Measurements from ENCODE around the gene ADI1.

Gene ADI1

DNA sequence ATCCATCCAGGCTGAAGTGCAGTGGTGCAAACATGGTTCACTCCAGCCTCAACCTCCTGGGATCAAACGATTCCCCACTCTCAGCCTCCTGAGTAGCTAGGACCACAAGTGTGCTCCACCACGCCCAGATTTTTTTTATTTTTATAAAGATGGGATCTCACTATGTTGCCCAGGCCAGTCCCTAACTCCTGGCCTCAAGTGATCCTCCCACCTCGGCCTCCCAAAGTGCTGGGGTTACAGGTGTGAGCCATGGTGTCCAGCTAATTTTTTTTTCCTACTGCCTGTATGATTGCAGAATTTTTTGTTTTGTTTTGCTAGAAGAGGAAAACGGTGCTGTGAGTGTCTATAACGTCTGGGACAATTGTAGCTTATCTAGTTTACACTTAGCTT is 38.3 kb downstream of the ADI1 start:
- no peak for DNase-seq (ENCODE audit: low read depth, low spot score)

GRCh38 chr2:3480352-3481010 is 38.9 kb downstream of the ADI1 start:
- DNase-seq (ENCODE audit: low read depth, low spot score): no peak

DNA sequence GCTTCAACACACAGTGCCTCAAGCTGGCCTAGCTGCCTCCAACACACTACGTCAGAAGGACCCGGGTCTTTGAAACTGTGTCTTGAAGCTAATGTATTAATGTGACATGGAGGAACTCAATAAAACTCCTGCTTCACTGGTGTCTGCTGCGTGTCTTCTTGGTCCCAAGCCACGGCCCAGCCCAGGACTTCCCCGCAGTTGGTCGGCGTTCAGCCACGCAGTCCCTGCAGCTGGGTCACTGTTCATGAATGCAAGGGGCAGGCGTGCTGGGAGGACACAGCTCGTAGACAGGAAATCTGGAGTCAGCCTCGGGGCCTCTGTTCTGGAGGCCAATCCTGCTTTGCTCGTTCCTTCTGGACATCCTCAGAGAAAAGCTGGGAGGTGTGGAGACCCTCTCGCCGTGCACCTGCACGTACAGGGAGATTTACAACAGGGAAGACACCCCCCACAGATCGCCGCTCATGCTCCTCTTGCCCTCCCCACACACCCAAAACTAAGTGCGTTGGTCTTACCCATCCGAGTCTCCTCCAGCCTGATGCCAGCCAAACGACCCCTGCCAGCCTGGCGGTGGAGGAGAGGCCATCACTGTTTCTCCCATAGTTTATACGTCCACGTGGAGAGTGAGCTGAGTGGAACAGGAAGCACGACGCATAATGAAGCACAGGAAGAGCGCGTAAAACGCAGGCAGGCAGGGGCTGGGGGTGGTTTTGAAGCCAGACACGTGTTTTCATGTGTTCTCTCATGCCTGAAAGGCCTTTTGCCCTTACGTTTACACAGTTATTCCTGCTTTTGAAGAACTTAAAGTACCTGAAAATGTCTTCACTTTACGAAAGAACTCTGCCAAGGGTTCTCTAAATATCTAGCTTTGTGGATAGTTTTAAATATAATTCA is 39.7 kb downstream of the ADI1 start:
- no peak for DNase-seq (ENCODE audit: low read depth, low spot score)

DNA sequence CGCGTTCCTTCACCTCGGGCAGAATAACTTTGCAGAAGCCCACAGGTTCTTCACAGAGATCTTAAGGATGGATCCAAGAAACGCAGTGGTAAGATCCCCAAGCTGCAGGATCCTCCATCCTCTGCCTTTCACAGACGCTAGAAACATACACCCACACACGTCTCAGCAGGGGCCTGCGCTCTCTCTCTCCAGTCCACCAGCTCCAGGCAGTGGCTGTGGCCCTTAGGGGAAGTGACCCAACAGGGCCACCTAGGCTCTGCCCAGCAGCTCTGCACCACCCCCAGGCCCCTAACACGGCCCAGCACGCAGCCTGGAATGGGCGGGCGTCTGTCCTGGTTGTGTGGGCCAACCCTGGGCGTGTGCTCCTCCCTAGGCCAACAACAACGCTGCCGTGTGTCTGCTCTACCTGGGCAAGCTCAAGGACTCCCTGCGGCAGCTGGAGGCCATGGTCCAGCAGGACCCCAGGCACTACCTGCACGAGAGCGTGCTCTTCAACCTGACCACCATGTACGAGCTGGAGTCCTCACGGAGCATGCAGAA is 40.4 kb downstream of the ADI1 start:
- no peak for DNase-seq (ENCODE audit: low read depth, low spot score)

DNA sequence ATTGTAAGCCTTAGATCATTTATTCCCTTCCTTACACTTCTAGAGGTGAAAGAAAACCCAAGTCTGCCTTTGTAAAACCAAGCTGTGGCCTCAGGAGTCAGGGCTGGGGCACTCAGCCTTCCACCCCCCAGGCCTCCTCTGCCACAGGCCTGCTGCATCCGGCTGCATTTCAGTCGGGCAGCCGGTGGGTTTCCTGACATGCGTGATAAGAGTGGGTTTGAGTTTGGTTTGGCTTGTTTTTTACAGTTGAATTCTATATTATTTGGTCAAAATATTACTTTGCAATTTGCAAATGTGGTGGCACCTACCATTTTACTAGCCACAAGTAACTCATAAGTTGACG is 42.4 kb downstream of the ADI1 start:
- no peak for DNase-seq (ENCODE audit: low read depth, low spot score)

GRCh38 chr2:3476321-3476984 is 42.9 kb downstream of the ADI1 start:
- no peak for DNase-seq (ENCODE audit: low read depth, low spot score)

DNA sequence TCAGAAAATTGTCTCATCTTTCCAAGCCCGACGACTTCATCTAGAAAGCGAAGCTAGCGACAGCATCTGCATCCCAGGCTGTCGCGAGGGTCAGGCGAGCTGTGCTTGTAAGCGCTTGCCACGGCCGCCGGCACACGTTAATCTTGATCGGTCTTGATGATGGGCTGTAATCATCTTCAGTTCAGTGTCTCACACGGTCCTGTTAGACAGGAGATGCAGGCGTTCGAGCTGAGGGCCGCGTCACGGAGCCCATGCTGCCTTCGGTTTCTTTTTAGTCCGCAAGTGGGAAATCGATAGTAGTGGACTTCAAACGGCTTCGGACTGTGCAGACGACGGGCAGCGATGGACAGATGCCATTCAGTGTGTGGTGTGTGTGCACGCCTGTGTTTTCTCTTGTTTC is 43.6 kb downstream of the ADI1 start:
- no peak for DNase-seq (ENCODE audit: low read depth, low spot score)

GRCh38 chr2:3472966-3473365 is 46.4 kb downstream of the ADI1 start:
- DNase-seq (ENCODE audit: low read depth, low spot score): no peak

DNA sequence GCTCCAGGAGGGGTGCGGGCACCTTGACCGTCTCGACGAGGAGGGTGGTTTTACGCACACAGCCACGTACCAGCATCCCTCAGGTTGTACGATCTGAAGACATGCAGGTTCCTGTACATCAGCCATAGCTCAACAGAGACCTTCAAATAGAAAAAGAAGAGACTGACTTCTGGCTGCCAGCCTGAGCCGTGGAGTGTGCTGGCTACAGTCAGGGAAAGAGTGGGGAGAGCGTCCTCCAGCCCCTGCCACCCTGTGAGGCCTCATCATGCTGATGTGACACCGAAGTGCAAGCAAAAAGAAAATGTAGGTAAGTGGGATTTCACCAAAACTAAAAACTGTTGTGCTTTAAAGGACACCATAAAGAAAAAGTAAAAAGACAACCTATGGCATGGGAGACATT is 47.0 kb downstream of the ADI1 start:
- no peak for DNase-seq (ENCODE audit: low read depth, low spot score)

DNA sequence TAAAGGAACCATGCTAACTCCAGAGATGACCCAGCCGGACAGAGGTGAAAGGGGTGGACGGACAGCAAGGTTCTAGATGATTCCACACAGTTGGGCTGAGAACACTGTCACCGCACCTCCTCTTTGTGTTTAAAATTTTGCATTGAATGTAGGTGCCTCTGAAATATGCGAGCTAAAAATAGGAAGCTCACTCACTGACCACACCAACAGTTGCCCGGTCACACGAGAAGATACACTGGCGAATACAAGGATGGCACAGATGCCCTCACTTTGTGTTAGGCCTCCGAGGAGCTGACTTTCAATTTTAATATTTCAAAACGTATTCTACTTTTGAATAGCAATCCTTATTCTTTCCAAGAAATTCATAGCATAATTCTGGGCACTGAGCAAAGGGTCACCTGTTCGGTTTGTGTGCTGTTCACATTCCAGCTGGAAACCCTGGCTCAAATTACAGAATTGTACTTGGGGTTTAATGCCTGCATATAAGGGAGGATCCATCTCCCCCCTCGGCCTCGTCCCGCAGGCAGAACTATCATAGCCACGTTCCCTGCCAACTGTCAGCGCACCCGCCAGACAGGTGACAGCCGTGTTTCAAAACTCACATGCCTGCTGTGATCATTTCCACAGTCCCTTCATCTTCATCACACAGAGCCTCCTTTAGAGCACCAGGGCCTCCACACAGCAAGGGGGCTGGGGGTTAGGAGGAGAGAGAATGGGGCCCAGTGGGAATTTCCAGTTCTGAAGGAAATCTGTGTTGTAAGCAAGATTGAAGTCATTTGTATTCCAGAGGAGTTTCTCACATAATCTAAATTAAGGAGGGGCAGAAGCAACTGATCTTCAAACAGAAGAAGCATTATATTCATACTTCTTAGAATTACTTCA is 48.2 kb downstream of the ADI1 start:
- no peak for DNase-seq (ENCODE audit: low read depth, low spot score)

DNA sequence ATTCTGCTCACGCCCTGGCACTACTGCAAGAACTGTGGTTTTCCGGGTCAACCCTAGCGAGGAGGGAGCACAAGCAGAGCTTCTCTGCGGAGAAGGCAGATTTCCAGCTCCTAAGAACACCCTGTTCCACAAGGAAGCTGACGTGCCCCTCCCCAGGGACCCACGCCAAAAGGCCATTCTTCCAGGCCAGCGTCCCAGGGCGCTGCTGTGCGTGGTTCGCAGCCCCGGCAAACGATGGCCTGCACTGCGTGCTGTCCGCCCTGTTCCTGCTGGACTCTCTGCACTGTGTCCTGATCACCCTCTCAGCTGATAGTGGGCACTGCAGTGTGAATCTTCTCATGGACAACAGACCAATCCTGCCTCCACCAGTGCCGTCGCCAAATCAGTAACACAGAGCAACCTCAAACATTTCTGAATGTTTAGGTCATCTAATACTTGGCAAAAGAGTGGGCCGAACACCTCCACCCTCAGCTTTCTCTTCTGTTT is 49.1 kb downstream of the ADI1 start:
- no peak for DNase-seq (ENCODE audit: low read depth, low spot score)

DNA sequence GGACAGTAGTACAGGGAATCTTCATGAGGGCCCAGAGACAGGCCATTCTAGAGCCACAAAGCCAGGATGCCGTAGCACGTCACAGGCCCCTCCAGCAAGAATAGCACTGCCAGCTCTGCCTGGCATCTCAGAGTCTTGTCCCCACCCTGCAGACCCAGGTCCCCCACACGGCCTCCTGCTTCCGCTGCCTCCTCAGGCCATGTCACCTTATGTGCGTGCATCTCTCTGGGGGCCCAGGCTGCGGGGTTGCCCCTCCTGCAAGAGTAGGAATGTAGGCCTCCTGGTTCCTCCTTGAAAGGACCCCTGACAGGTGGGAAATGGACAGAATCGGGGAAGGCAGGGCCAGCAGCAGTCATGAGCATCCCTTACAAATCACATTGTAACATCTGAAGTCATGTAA is 49.8 kb downstream of the ADI1 start:
- no peak for DNase-seq (ENCODE audit: low read depth, low spot score)

- no peak for DNase-seq (ENCODE audit: low read depth, low spot score)
These were observed 50.9 kb downstream of the ADI1 start for GRCh38 chr2:3468296-3468988.

DNA sequence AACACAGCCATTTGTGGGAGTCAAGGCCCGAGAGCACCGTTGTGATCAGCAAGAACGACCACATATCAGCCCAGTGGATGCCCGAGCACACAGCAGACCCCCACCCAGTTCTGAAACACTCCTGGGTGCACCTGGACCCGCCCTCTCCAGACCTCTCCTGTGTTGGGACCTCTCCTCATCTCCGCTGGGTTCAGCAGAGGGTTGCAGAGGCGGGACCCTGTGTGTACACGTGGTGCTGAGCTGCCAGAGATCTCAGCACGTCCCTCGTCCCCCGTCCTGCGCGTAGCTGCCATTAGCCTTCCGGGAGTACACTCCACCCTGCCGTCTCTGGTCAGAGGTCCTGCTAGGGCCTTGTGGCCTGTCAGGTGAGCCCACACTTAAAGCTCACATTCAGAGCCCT is 51.7 kb downstream of the ADI1 start:
- no peak for DNase-seq (ENCODE audit: low read depth, low spot score)

- no peak for DNase-seq (ENCODE audit: low read depth, low spot score)
These were observed 52.4 kb downstream of the ADI1 start for GRCh38 chr2:3466966-3467365.

- no peak for DNase-seq (ENCODE audit: low read depth, low spot score)
These were observed 52.9 kb downstream of the ADI1 start for GRCh38 chr2:3466482-3466863.

DNA sequence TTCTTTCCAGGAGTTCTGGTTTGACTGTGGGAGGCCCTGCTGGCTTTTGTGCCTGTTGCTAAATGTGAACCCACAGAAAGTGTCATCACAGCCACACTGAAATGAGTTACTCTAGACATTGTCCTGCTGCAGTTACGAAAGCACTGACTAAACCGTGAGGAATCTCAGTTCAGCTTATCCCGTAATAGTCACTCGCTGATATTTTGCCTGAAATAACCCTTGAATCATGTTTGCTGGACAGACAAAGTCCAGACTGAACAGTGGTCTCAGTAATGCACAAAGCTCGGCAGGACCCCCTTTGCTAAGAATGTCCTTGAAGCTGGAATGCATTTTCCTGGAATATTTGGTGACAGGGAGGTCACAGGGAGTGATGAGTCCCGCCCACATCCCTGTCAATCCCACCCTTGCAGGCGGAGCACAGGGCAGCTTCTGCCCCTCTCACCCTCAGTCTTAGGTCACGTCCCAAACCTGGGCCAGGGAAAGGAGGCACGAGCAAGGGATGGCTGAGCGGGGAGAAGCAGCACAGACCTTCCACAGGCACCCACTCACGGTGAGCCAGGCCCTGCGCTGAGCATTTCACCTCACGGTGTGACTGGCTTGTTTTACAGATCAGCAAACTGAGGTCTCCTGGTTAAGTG is 53.4 kb downstream of the ADI1 start:
- no peak for DNase-seq (ENCODE audit: low read depth, low spot score)

- no peak for DNase-seq (ENCODE audit: low read depth, low spot score)
These were observed 54.0 kb downstream of the ADI1 start for GRCh38 chr2:3465328-3465727.

DNA sequence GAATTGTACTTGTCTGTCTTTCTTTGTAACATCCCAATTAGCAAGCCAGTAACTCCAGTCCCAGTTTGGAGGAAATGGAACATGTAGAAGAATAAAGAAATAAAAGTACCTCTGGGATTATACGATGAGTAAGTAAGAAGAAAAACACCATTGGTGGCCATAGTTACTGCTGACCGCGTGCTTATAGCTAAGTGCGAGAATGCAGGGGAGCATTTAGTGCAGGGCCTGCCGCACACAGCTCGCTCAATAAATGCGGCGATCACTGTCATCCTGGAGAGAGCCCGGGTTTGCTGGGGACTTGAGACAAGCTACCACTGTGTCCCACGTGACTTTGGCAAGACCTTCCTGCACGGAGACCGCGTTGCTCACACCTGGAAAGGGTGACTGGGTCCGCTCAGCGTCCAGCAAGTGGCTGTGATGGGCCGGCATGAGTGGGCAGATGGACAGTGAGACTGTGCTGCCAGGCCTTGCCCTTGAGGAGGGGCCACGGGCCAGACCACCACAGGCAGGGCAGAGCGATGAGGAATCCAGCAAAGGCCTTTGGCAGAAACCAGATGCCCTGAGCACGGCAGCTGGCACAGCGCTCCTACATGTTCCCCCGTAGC is 54.8 kb downstream of the ADI1 start:
- no peak for DNase-seq (ENCODE audit: low read depth, low spot score)

DNA sequence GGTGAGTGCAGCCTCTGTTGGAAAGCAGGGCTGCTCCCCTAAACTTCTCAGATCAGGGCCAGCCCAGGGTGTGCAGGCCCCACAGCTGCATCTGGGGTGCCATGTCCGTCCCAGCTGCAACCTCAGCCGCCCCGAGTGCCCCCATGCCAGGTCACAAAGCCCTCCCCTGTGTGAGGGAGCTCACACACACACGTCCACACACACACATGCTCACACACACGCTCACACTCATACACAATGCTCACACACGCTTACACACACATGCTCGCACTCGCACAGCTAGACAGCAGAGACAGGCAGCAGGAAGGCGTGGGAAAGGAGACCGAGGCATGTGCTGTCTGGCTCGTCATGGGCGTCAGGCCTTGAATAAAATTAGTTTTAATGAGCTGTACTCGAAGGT is 55.4 kb downstream of the ADI1 start:
- DNase-seq (ENCODE audit: low read depth, low spot score): no peak
